PFSK-1 (cell line): Measurements from ENCODE around the gene ABCD3.

ENCODE experiments used
- FOXP2 ChIP-seq: optimal IDR thresholded peaks from 2 replicates; pipeline ENCODE3; 2011; ENCODE audit warnings: borderline replicate concordance, control low read depth, inconsistent platforms; ENCODE audit not compliant: insufficient read depth; ENCODE audit errors: extremely low read length, extremely low read depth
- POLR2AphosphoS5 ChIP-seq: IDR thresholded peaks from 2 replicates; pipeline ENCODE4 v1.6.1; 2012; ENCODE audit warnings: low read depth, mild to moderate bottlenecking, control low read depth, low read length, moderate library complexity
- REST ChIP-seq, 2 experiments: IDR thresholded peaks; 2 replicates each; pipeline versions ENCODE4 v1.6.1 to v1.8.0; 2011 to 2012; ENCODE audit warnings: low read depth in 2 of 2, low read length in 2 of 2, control low read depth in 1 of 2, inconsistent platforms in 1 of 2, mild to moderate bottlenecking in 1 of 2, moderate library complexity in 1 of 2; ENCODE audit not compliant: insufficient read depth in 1 of 2

- TF ChIP-seq REST (IDR thresholded peaks at IDR 0.05; ENCODE audit: insufficient read depth in 1 of 2, low read depth in 2 of 2, low read length in 2 of 2), result no peak
- TF ChIP-seq FOXP2, result no peak
- no peak for TF ChIP-seq POLR2AphosphoS5
Measured at GRCh38 chr1:94532077-94532476, 113.9 kb downstream of the ABCD3 start.
